NCI-H82 treated with DMSO at 0.1 percent for 48 hours (cell line): Measurements from ENCODE around the gene ANKRD11.
"Not testable (repeated sequence)": the region's sequence is repeated elsewhere in the genome, so short reads cannot be mapped to it uniquely, and the experiment has no call there.

Experiments
- DNase-seq: peaks from one replicate; lab custom pipeline; 2025; ENCODE audit not compliant: unreplicated experiment; lab: John Stamatoyannopoulos, UW

ANKRD11 gene

GRCh38 chr16:89369266-89369895 lies 121.0 kb downstream of the ANKRD11 start:
- DNase-seq = no peak

GRCh38 chr16:89368604-89369249 lies 121.6 kb downstream of the ANKRD11 start:
- DNase-seq = no peak

- DNase-seq = no peak
These were observed 122.8 kb downstream of the ANKRD11 start for GRCh38 chr16:89367538-89367915.

- DNase-seq = no peak
These were observed 123.5 kb downstream of the ANKRD11 start for GRCh38 chr16:89366561-89367537.

GRCh38 chr16:89365996-89366395 lies 124.4 kb downstream of the ANKRD11 start:
- no peak for DNase-seq

GRCh38 chr16:89365044-89365467 lies 125.3 kb downstream of the ANKRD11 start:
- no peak for DNase-seq

- DNase-seq = no peak
These were observed 125.8 kb downstream of the ANKRD11 start for GRCh38 chr16:89364606-89365005.

- DNase-seq = no peak
These were observed 126.6 kb downstream of the ANKRD11 start for GRCh38 chr16:89363621-89364393.

- not testable (repeated sequence) for DNase-seq
These were observed 127.7 kb downstream of the ANKRD11 start for GRCh38 chr16:89362540-89363223.

GRCh38 chr16:89361751-89362539 lies 128.4 kb downstream of the ANKRD11 start:
- DNase-seq = no peak

GRCh38 chr16:89360760-89361435 lies 129.5 kb downstream of the ANKRD11 start:
- no peak for DNase-seq

GRCh38 chr16:89359264-89360147 lies 130.9 kb downstream of the ANKRD11 start:
- peak; percentile 43 for DNase-seq

- no peak for DNase-seq
These were observed 132.0 kb downstream of the ANKRD11 start for GRCh38 chr16:89358030-89359005.

GRCh38 chr16:89357055-89357816 lies 133.1 kb downstream of the ANKRD11 start:
- no peak for DNase-seq

- no peak for DNase-seq
These were observed 134.7 kb downstream of the ANKRD11 start for GRCh38 chr16:89355686-89356085.

GRCh38 chr16:89355007-89355406 lies 135.4 kb downstream of the ANKRD11 start:
- DNase-seq = no peak
